Gastroesophageal sphincter (tissue), 4 donors: ENCODE data around the gene GPRC5D. TPM values are rescaled to one million over a fixed set of nuclear protein-coding genes. Genes with fewer than 3 reads are reported as not detected.
A peak's percentile ranks its signal among the peaks of the same experiment; 100 is the strongest.

Experiments
- ATAC-seq: fragments of 150-250 bp; one replicate; pipeline ENCODE4 v1.9.1; 2016; ENCODE audit warnings: mild to moderate bottlenecking, moderate library complexity
- H3K27ac ChIP-seq, 4 donors: fragments of 200-600 bp; sonication (generic) in 3 of 4; 1 replicate in 3 of 4; 2 replicates in 1 of 4; pipeline ENCODE4 v1.5.1; 2016 to 2019
- H3K27me3 ChIP-seq: fragments of 200-600 bp; sonication (generic); one replicate; pipeline ENCODE4 v1.5.1; 2019
- H3K36me3 ChIP-seq, 2 donors: fragments of 200-600 bp; sonication (generic); one replicate each; pipeline ENCODE4 v1.5.1; 2019; ENCODE audit warnings: control low read depth in 1 of 2
- H3K4me1 ChIP-seq, 3 donors: fragments of 200-600 bp; sonication (generic); 1 replicate in 2 of 3; 2 replicates in 1 of 3; pipeline ENCODE4 v1.5.1; 2016 to 2019; ENCODE audit warnings: control low read depth in 2 of 3
- H3K4me3 ChIP-seq, 2 donors: fragments of 200-600 bp; sonication (generic); one replicate each; pipeline ENCODE4 v1.5.1; 2019; ENCODE audit warnings: mild to moderate bottlenecking in 1 of 2, moderate library complexity in 1 of 2
- H3K9me3 ChIP-seq, 3 donors: fragments of 200-600 bp; sonication (generic); one replicate each; pipeline ENCODE4 v1.5.1; 2017 to 2019; ENCODE audit warnings: control low read depth in 2 of 3
- EP300 ChIP-seq: sonication (generic); formaldehyde crosslinking; IDR thresholded peaks from one replicate; pipeline ENCODE4 v1.6.1; 2017; ENCODE audit warnings: antibody characterized with exemption, mild to moderate bottlenecking
- POLR2A ChIP-seq, 2 donors: fragments of 450-650 bp; IDR thresholded peaks; one replicate each; pipeline ENCODE4 v1.6.1; 2017; ENCODE audit warnings: antibody characterized with exemption in 2 of 2, mild to moderate bottlenecking in 2 of 2, moderate library complexity in 1 of 2
- POLR2AphosphoS5 ChIP-seq: sonication (generic); formaldehyde crosslinking; IDR thresholded peaks from one replicate; pipeline ENCODE4 v1.6.1; 2017; ENCODE audit warnings: antibody characterized with exemption
- WGBS, 2 donors: methylation state at CpG; one replicate each; pipeline ENCODE4 v1.1.5; 2018; ENCODE audit warnings: low coverage in 1 of 2; 5-methylcytosine and 5-hydroxymethylcytosine counted together
- total RNA-seq, 4 donors: library from RNA; depleted of rRNA; stranded (reverse); fragments of >200 nt; gene quantifications; one replicate each; pipeline ENCODE4 v1.1.0, GENCODE V29; 2016
- TF ChIP-seq, protein P1 (sequence below), 4 experiments: fragments of 200-600 bp in 2 of 4; fragments of 450-650 bp in 2 of 4; sonication (generic) in 1 of 4; IDR thresholded peaks; one replicate each; pipeline ENCODE4 v1.5.1; 2017 to 2019; ENCODE audit warnings: antibody characterized with exemption in 4 of 4, mild to moderate bottlenecking in 2 of 4, moderate library complexity in 2 of 4

Gene GPRC5D
- total RNA-seq, 4 donors from 2014 or later = not detected

DNA sequence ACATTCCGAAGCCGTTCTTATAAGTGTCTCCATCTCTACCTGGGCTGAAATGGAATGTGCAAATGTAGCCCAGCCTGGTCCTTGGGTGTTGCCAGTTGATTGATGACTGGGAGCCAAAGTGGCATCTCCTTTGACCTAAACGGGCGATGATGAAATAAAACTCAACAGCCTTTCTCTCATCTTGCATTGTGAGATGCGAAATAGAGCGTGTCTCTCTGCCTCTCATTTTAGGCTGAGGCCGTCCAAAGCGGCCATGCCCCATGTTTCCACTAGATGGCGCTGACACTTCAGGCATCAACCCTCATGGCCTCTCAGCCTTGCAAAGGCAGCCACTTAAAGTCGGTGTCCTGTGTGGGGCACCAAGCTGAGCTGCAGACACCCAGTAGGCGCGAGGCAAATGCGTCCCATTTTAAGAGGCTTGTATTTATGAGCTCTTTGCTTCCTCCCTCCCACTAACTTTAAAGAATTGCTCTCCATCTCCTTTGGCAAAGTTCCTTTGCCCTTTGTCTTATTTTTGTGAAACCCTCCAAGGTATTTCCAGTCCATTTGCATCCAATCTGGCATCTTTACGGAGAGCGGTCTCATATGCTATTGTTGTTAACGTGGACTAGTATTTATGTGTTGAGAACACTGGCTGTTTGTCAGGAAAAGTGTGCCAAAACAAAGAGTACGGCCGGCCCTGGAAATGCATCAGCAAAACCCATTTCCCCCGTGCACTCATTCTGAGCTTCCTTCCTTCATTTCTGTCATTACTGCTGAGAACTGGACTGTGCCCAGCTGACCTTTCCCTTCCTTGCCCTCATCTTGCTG is 35.6 kb downstream of the GPRC5D start:
- Histone ChIP-seq H3K27ac (peak overlapping the region in 3 of 4 donors; percentile 41 to 62 (median 49)), H3K36me3 (no peaks in the 10 kb centered on the region), H3K4me3 (peak overlapping the region in 1 of 2 donors; percentile 12), H3K4me1 (peaks cover 0 to 17% (median 7%) of the 10 kb centered on the region in 3 donors), H3K9me3 (no peaks in the 10 kb centered on the region), H3K27me3 (no peaks in the 10 kb centered on the region)
- WGBS, 2 donors = 21 to 45% methylated on average over 5 to 16 of the region's 19 CpGs
- TF ChIP-seq, protein P1, sequence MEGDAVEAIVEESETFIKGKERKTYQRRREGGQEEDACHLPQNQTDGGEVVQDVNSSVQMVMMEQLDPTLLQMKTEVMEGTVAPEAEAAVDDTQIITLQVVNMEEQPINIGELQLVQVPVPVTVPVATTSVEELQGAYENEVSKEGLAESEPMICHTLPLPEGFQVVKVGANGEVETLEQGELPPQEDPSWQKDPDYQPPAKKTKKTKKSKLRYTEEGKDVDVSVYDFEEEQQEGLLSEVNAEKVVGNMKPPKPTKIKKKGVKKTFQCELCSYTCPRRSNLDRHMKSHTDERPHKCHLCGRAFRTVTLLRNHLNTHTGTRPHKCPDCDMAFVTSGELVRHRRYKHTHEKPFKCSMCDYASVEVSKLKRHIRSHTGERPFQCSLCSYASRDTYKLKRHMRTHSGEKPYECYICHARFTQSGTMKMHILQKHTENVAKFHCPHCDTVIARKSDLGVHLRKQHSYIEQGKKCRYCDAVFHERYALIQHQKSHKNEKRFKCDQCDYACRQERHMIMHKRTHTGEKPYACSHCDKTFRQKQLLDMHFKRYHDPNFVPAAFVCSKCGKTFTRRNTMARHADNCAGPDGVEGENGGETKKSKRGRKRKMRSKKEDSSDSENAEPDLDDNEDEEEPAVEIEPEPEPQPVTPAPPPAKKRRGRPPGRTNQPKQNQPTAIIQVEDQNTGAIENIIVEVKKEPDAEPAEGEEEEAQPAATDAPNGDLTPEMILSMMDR (IDR thresholded peaks at IDR 0.05) = peak; percentile 95 to 97 (median 96)
- TF ChIP-seq EP300 (no peak), POLR2AphosphoS5 (no peak), POLR2A (IDR thresholded peaks at IDR 0.05) (no peak)
- ATAC-seq = peak; percentile 86

DNA sequence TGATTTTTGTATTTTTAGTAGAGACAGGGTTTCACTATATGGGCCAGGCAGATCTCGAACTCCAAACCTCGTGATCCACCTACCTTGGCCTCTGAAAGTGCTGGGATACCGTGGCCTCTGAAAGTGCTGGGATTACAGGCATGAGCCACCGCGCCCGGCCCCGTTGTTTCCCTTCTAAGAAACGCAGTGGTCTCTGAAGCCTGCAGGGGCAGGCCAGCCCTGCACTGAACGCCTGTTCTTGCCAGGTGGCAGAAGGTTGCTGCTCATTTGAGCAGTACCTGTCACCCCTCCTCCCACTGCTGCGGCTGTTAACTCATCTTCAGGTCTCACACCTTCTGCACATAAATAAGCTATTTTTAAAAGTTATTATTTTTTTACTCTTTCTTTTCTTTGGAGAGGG is 36.3 kb downstream of the GPRC5D start:
- TF ChIP-seq, protein P1 (IDR thresholded peaks at IDR 0.05) = no peak
- TF ChIP-seq POLR2AphosphoS5 (no peak), POLR2A (IDR thresholded peaks at IDR 0.05) (no peak), EP300 (no peak)
- no peaks in the 10 kb centered on the region for H3K27me3 ChIP-seq
- 75 to 85% methylated on average over 7 to 10 of the region's 10 CpGs for WGBS, 2 donors
- no peaks in the 10 kb centered on the region for H3K9me3 ChIP-seq
- H3K27ac ChIP-seq = peak overlapping the region in 2 of 4 donors; percentile 41 to 62
- H3K36me3 ChIP-seq = no peaks in the 10 kb centered on the region
- H3K4me3 ChIP-seq = no peak overlapping the region
- ATAC-seq = no peak
- peaks cover 0 to 17% (median 7%) of the 10 kb centered on the region in 3 donors for H3K4me1 ChIP-seq

DNA sequence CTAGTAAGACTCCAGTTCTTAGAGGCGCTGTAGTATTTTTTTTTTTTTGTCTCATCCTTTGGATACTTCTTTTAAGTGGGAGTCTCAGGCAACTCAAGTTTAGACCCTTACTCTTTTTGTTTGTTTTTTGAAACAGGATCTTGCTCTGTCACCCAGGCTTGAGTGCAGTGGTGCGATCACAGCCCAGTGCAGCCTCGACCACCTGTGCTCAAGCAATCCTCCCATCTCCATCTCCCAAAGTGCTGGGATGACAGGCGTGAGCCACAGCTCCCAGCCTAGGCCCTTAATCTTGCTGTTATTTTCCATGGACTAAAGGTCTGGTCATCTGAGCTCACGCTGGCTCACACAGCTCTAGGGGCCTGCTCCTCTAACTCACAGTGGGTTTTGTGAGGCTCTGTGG is 39.3 kb downstream of the GPRC5D start:
- WGBS, 2 donors = 88 to 100% methylated on average over 1 to 2 of the region's 5 CpGs
- Histone ChIP-seq H3K9me3 (no peaks in the 10 kb centered on the region), H3K27me3 (no peaks in the 10 kb centered on the region), H3K4me3 (no peak overlapping the region), H3K27ac (no peak overlapping the region), H3K4me1 (peaks cover 0 to 24% (median 7%) of the 10 kb centered on the region in 3 donors), H3K36me3 (no peaks in the 10 kb centered on the region)
- ATAC-seq = no peak
- no peak for TF ChIP-seq POLR2A (IDR thresholded peaks at IDR 0.05)
- TF ChIP-seq, protein P1 (IDR thresholded peaks at IDR 0.05) = no peak
- TF ChIP-seq EP300 = no peak
- no peak for TF ChIP-seq POLR2AphosphoS5

DNA sequence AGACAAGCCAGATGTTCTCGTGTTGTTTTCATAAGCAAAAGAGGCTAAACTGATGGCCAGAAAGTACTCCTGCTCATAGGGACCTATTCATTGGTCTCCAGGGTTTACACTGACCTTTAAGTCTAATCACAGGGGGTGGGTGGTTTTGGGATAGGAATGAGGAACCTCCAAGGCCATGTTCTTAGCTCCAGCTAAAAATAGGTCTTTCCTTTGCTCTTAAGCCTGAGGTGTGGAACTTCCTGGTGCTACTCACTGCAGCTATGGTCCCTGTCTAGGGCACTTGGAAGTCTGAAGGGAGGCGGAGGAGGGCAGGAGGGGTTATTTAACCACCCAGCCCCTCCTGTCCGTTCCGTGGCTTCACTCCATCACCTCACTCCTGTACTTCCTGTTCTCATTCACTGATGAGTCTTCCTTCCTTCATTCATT is 42.0 kb downstream of the GPRC5D start:
- H3K27ac ChIP-seq = peak overlapping the region in 2 of 4 donors; percentile 19 to 35
- no peak overlapping the region for H3K4me3 ChIP-seq
- no peaks in the 10 kb centered on the region for H3K9me3 ChIP-seq
- TF ChIP-seq EP300 = no peak
- TF ChIP-seq, protein P1 (IDR thresholded peaks at IDR 0.05) = no peak
- TF ChIP-seq POLR2A (IDR thresholded peaks at IDR 0.05) = no peak
- peak; percentile 34 for TF ChIP-seq POLR2AphosphoS5
- H3K4me1 ChIP-seq = peaks cover 0 to 7% (median 0%) of the 10 kb centered on the region in 3 donors
- WGBS, 2 donors = 32 to 75% methylated on average over 1 to 4 of the region's 4 CpGs
- peak; percentile 23 for ATAC-seq
- H3K36me3 ChIP-seq = no peaks in the 10 kb centered on the region
- H3K27me3 ChIP-seq = no peaks in the 10 kb centered on the region
